Epithelial cell of proximal tubule (primary cell): ENCODE data around the gene MYCBP2. TPM values are rescaled to one million over a fixed set of nuclear protein-coding genes. Genes with fewer than 3 reads are reported as not detected.
"Not testable (repeated sequence)": the region's sequence is repeated elsewhere in the genome, so short reads cannot be mapped to it uniquely, and the experiment has no call there.

Experiments used
- DNase-seq: peaks from one replicate; pipeline ENCODE4 v3.0.0-alpha.2; 2011; ENCODE audit warnings: low read depth
- H3K4me3 ChIP-seq: 2 replicates; pipeline ENCODE4 v1.5.1; 2011; ENCODE audit warnings: low read depth, mild to moderate bottlenecking, low read length
- CTCF ChIP-seq: conservative IDR thresholded peaks from 2 replicates; pipeline ENCODE4 v1.5.1; 2012; ENCODE audit warnings: low read depth, mild to moderate bottlenecking, low read length
- total RNA-seq: library from RNA; depleted of rRNA; stranded (reverse); fragments of >200 nt; gene quantifications from 2 replicates; pipeline ENCODE4 v1.2.3, GENCODE V29; 2015

MYCBP2 gene
- total RNA-seq, 1 donor from 2014 or later, result 32.3 TPM

- no peak overlapping the region for H3K4me3 ChIP-seq
- TF ChIP-seq CTCF, result no peak
- DNase-seq, result no peak
Observed at GRCh38 chr13:77316430-77316829, 10.5 kb downstream of the MYCBP2 start.

- not testable (repeated sequence) for H3K4me3 ChIP-seq, DNase-seq
Observed at GRCh38 chr13:77315509-77315908, 11.4 kb downstream of the MYCBP2 start.

GRCh38 chr13:77313923-77314322 is 13.0 kb downstream of the MYCBP2 start:
- no peak for TF ChIP-seq CTCF
- no peak for DNase-seq
- no peak overlapping the region for H3K4me3 ChIP-seq

GRCh38 chr13:77312311-77312710 is 14.6 kb downstream of the MYCBP2 start:
- no peak for DNase-seq
- no peak for TF ChIP-seq CTCF
- H3K4me3 ChIP-seq, result no peak overlapping the region

- DNase-seq, result no peak
- TF ChIP-seq CTCF, result no peak
- H3K4me3 ChIP-seq, result no peak overlapping the region
Observed at GRCh38 chr13:77310579-77311279, 16.2 kb downstream of the MYCBP2 start.

GRCh38 chr13:77310161-77310560 is 16.7 kb downstream of the MYCBP2 start:
- H3K4me3 ChIP-seq, result no peak overlapping the region
- no peak for DNase-seq
- no peak for TF ChIP-seq CTCF

GRCh38 chr13:77309254-77309653 is 17.6 kb downstream of the MYCBP2 start:
- H3K4me3 ChIP-seq, result no peak overlapping the region
- DNase-seq, result no peak
- no peak for TF ChIP-seq CTCF
